GM12801 (cell line): ENCODE measurements around the gene TMA7.

ENCODE experiments used
- TF ChIP-seq, protein P1 (sequence below): IDR thresholded peaks from one replicate; pipeline ENCODE4 v1.5.1; 2011; ENCODE audit warnings: control low read depth; ENCODE audit not compliant: insufficient read length; ENCODE audit errors: extremely low read depth

TMA7 gene

GRCh38 chr3:48411041-48411588 is 28.9 kb upstream of the TMA7 start:
- TF ChIP-seq, protein P1, sequence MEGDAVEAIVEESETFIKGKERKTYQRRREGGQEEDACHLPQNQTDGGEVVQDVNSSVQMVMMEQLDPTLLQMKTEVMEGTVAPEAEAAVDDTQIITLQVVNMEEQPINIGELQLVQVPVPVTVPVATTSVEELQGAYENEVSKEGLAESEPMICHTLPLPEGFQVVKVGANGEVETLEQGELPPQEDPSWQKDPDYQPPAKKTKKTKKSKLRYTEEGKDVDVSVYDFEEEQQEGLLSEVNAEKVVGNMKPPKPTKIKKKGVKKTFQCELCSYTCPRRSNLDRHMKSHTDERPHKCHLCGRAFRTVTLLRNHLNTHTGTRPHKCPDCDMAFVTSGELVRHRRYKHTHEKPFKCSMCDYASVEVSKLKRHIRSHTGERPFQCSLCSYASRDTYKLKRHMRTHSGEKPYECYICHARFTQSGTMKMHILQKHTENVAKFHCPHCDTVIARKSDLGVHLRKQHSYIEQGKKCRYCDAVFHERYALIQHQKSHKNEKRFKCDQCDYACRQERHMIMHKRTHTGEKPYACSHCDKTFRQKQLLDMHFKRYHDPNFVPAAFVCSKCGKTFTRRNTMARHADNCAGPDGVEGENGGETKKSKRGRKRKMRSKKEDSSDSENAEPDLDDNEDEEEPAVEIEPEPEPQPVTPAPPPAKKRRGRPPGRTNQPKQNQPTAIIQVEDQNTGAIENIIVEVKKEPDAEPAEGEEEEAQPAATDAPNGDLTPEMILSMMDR: no peak

DNA sequence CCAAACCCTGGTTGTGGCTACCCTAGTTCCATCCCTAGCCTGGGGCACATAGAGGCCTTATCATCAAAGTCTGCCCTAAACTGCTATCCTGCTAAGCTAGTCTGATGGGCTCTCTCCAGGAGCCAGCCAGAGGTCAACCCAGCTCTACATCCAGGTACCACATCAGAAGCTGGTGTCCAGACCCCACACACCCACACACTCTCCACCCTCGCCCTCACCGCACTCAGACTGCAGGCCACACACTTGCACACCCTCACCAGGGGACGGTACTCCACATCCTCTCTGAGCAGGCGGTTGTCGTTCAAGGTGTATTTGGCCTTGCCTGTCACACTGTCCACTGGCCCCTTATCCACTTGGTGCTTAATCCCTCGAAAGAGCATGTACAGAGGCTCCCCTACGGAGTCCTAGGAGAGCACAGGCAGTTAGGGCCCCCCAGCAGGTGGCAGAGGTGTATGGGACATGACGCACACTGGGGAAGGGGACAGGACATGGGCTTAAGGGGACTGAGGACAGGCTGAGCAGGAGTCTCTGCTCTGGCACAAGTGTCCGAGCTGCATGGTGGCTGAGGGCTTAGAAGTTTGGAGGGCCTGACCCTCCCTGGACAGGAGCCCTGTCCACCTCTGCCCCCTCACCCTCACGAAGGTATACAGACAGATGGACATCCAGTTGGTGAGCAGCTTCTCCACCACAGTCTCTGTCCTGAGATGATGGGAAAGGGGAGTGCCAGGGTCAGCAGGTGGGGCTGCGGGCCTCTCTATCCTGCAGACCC is 28.3 kb upstream of the TMA7 start:
- TF ChIP-seq, protein P1: no peak

DNA sequence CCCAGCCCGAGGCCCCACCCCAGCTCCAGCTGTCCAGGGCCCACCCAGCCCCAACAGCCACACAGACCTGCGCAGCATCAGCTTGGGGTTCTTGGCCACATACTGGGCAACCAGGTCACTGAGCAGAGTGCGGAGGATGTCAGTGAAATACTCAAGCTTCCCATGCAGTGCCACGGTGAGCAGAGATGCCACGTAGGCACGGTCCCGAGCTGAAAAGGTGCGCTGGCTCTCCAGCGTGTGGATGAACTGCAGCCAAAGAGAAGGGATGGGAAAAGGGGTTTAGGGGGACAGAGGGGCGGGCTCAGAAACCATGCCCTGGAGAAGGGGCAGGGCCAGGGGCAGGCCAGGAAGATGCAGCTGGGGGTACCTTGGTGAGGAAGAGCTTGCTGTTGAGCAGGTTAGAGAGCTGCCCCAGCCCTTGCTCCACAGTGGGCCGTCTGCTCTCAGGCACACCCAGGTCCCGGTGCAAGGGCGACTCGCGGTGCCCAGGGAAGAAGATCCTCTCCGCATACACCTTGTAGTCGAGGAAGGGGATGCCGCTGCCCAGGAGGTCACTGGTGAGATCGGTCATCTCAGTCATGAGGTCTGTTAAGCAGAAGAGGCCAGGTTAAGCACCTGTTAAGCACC is 27.6 kb upstream of the TMA7 start:
- TF ChIP-seq, protein P1: no peak

- TF ChIP-seq, protein P1: no peak
Measured at GRCh38 chr3:48413086-48413485, 27.0 kb upstream of the TMA7 start.

GRCh38 chr3:48413611-48414010 is 26.4 kb upstream of the TMA7 start:
- TF ChIP-seq, protein P1: no peak

DNA sequence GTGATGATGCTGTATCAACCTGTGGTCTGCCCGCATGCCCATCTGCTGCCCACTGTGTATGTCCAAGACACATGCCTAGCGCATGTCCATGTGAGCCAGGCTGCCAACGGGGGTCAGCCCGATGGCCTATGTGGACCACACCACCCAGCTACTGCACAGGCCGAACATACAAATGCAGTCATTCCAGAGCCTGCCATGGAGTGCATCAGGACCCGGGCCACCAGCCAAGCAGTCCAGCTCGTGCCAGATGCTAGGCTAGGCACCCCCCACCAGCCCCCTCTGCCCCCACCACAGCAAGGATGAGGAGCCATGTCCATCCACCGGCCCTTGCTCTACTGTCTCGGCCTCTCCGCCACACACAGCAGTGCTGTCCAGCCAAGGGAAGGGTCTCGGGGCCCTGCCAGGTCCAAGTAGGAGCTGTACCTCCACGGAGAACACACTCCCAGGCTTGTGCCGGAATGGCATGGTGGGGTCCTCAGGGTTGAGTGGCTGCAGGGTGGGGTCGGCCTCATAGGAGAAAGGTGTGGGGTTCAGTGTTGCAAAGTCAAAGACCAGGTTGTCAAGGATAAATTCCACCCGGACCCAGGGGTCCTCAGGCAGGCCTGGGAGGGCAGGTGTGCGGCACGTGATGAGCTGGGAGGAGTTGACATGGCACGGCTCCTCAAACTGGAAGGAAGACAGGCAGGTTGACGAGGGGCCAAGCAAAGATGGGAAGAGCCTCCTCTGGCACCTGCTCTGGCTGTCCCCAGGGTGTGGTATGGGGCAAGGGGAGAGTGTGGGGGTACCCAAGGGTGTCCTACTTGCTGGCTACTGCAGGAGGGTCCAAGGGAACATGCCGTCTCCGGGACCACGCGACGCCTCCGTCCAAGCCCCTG is 25.4 kb upstream of the TMA7 start:
- TF ChIP-seq, protein P1: no peak

GRCh38 chr3:48415251-48415953 is 24.7 kb upstream of the TMA7 start:
- TF ChIP-seq, protein P1: no peak
